Left renal cortex interstitium (tissue), 4 donors: ENCODE measurements around the gene LRP1B. TPM values are rescaled to one million over a fixed set of nuclear protein-coding genes. Genes with fewer than 3 reads are reported as not detected.

ENCODE experiments used
- DNase-seq, 4 donors: peaks; one replicate each; pipeline ENCODE4 v3.0.0-alpha.2; 2013; ENCODE audit warnings: low read depth in 4 of 4, low spot score in 2 of 4, missing footprints in 1 of 4
- polyA plus RNA-seq, 4 donors: library from polyadenylated mRNA; unstranded; fragments of 120-200 nt; gene quantifications; one replicate each; pipeline ENCODE4 v1.2.1, GENCODE V29; 2013; ENCODE audit not compliant: insufficient read length in 4 of 4

The LRP1B gene
- polyA plus RNA-seq, 4 donors: 0.82 to 0.99 (median 0.93) TPM

DNA sequence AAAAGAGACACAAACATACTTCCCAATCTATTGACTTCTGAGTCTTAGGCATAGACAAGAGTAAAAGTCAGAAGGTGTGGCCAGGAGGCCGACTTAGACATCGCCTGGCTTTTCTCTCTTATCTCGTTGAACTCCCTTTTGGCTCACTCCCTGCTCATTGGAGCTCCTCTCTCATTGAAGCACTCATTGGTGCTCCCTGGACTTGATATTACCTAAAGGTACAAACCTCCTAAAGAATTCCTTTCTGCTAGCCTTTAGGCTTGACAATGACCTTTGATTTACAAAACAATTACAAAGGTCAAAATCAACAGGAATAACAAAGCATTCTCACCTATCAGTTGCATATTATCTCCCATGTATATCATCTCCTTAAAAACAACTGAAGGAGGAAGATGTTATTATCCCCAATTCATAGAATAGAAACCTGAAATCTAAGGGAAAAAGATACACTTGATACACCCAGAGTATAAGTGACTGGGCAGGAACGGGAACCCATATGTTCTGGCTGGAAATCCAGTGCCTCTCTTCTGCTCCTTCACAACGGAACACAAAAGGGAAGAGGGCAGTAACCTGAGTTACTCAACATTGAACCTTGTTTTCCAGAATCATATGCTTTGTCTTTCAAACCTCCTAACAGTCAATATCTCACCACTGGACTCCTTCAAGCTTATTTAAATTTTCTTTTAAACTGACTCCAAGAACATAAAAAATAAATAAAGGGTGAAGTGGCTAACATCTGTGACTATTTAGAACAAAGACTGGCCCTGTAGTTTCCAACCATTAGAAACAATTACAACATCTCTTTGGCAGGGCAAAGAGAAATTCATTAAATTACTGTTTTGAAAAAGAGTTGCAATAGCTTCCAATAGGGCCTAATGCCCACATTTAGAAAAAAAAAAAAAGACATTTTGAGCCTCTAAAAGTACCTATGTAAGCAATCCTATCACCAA is 1247.9 kb downstream of the LRP1B start:
- DNase-seq: no peak

DNA sequence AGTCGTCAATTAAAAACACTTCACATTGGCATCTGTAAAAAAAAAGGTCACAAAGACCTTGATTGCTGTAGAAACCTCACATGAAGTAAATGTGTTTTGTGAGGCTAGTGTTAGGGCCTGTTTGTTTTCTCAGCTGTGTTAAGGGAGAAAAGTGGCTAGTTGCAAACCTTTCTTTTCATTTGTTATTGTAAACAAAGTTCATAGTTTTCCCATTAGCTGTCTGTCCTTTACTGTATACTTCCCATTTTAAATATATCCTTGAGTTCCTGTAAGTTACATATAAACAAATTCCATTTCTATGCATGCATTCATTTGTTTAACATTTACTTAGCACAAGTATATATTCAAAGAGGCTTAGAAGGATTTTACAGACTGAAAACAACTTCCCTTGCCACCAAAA is 1250.2 kb downstream of the LRP1B start:
- no peak for DNase-seq

DNA sequence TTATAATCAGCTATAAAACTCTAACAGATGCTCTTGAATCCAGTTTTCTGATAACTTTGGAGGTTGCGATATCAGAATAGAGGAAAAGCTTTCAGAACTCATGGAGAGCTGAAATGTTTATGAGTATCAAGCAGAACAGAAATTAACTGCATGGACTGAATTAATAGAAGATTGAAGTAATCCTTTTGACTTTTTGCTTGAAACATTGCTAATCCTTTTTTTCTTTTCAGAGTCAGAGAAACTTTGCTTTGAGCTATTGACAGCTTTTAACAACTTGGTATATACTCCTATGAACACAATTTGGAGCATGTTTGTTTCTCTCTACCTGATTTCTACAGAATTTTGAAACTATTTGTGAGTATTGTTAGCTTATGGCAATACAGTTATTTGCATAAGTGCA is 1254.8 kb downstream of the LRP1B start:
- DNase-seq: no peak

- no peak for DNase-seq
Measured at GRCh38 chr2:140873915-140874531, 1256.8 kb downstream of the LRP1B start.

DNA sequence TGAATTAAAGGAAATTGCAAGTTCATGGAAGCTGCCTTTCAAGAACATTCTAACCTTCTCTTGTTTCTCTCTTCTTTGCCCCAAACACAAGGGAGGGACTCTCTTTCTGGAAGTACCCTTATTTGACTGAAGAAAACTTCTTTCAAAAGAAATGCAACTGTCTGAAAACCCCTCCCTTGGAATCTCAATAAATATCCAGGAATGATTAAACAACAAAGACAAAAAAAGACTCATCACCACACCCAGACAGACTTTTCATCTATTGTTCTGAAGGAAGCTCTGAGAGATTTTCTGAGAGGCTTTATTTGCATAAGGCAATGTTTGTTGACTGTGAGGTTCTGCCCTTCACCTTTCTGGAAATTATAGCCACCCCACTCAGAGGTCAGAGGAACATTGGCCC is 1260.9 kb downstream of the LRP1B start:
- DNase-seq: no peak

- DNase-seq: no peak
Measured at GRCh38 chr2:140869107-140869506, 1261.7 kb downstream of the LRP1B start.

DNA sequence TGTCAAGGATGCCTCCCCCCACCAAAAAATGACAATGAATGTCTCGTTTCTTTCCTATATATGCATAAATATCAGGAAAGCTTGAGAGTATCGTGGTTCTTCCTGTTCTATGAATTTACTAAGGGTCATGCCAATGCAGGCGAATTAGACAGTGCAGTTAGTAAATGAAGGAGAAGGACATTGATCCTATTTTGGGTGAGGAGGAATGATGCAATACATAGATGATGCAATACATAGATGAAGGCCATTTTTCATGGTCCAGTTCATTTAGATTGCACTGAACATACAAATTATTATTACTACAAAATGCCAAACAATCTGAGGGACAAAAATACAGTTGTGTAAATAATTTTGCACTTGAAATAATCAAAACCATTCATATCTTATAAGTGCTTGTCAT is 1265.0 kb downstream of the LRP1B start:
- no peak for DNase-seq

DNA sequence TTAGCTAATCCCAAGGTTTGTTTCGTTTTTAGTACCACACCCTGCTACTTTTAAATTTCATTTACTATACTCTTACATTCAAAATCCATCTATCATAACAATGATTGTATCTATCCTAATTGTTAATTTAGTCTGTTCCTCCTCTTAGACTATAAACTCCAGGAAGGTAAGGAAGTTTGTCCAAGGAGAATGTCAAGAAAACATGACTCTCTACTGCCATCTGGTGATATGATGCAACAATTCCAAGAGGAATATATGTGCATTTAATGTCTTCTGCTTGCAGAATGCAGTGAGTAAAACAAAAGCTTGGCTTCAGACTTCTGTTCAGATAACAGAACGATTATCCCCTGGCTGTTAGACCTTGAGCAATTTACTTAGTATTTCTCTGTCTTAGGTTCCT is 1267.1 kb downstream of the LRP1B start:
- DNase-seq: peak in 2 of 4 donors; percentile 14 to 41

- DNase-seq: no peak
Measured at GRCh38 chr2:140862181-140862580, 1268.6 kb downstream of the LRP1B start.

- no peak for DNase-seq
Measured at GRCh38 chr2:140861666-140862065, 1269.2 kb downstream of the LRP1B start.

GRCh38 chr2:140855471-140855870 is 1275.3 kb downstream of the LRP1B start:
- no peak for DNase-seq

DNA sequence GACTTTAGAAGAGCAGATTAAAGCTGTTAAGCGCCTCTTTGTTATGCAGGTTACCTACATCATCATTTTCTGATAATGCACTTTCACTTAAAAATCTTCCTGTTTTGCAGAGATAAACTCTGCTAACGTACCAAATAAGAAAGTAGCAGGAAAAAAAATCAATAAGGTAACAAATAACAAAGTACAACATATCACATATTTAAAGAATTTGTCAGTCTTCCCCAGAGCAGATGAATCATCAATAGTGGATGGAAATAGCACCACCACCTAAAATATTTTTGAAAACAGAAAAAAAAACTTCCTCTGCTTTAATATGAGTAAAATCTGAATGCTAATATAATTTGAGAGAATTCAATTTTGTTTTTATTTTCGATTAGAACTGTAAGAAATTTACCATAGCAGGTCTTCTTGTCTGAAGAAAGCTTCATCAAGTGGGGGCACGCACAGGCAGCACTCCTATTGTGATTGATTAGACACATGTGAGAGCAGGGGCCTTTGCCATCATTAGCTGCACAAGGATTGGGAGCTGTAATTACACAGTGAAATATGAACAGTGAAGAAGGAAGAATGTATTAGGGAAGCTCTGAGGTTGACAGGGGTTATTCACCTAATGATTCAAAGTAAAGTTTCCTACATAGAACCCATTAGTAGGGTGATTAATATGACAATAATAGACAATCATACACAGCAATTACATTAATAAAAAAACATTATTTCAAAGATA is 1279.4 kb downstream of the LRP1B start:
- DNase-seq: no peak

- no peak for DNase-seq
Measured at GRCh38 chr2:140843186-140843585, 1287.6 kb downstream of the LRP1B start.

GRCh38 chr2:140842110-140842509 is 1288.7 kb downstream of the LRP1B start:
- DNase-seq: no peak

DNA sequence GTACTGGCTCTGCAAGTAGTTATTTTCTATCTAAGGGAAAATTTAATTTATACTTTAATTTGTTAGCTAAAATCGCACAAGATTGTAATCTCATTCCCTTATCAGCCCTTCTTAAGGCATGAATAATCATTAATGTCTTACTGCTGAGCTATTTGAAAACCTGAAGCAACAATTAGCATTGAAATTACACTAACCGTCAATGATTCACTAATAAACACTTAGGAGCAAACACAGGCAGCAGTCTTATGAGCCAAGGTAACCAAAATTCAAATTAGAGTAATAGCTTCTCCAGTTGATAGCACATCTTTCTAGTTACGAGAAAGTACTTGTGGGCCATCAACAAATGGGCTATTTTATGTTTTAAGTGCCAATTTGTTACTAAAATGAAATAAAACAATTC is 1289.7 kb downstream of the LRP1B start:
- no peak for DNase-seq

GRCh38 chr2:140836826-140837225 is 1294.0 kb downstream of the LRP1B start:
- DNase-seq: no peak

DNA sequence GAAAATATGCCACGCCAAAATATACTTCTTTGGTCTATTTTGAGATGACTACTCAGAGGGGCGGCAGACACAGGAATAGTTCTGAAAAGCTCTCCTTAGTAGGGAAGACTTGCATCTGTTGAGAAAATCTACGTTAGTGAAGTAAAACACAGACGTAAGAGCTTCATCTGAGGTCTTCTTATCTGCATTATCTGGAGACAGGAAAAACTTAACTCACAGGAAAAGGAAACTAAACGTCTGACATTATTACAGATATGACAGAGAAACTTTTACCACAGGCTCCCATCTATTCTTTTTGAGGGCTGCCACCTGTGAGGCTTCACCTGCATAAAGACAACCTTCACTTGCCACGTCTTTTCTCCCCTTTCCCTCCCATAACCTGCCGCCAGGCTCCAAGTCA is 1295.7 kb downstream of the LRP1B start:
- no peak for DNase-seq

DNA sequence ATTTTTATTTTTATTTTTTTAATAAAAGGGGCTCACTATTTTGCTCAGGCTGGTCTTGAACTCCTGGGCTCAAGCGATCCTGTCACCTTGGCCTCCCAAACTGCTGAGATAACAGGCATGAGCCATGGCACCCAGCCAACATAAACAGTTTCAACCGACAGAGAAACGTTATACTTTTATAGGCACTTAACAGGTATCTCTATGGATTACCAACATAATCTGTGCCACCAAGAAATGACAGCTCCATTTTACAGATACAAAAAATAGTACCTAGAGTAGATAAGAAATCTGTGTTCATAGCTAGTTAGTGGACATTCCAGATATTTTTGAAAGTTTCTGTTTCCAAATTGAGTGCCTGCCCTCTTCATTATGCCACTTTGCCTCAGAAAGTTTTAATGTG is 1316.7 kb downstream of the LRP1B start:
- DNase-seq: no peak

GRCh38 chr2:140808820-140809219 is 1322.0 kb downstream of the LRP1B start:
- DNase-seq: no peak

GRCh38 chr2:140808211-140808610 is 1322.6 kb downstream of the LRP1B start:
- DNase-seq: no peak

DNA sequence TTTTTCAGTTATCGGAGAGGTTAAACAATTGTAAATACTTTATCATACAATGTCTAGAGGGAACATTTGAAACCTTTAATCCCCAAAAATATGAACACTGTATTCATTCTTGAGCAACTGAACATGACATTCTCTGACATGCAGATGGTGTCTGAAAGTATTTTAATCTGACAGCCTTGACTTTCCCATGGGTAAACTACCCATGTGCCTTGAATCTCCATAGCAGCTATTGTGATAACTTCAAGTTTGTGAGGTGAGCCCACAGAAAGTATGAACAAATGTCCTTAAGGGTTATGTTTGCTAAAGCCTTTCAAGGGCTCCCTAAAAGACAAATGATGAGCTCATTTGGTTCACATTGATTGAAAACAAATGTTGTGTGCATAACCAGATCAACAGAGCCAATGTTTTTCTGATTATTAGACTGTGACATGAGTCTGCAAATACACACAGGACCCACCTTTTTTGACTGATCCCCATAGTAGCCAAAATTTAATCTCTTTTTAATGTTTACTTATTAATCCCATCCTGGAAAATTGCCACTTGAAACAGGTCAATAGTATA is 1326.0 kb downstream of the LRP1B start:
- no peak for DNase-seq
